SK-N-SH treated with all-trans-retinoic acid at 6 μM for 48 hours (cell line): ENCODE data around the gene PNMA1.

Experiments
- ATAC-seq: fragments of 200-7000 bp; cut with Tn5 transposase; 3 replicates; pipeline ENCODE4 v1.9.1; 2020; ENCODE audit warnings: mild to moderate bottlenecking, moderate library complexity
- ARNTL ChIP-seq: fragments of 450-650 bp; formaldehyde crosslinking; IDR thresholded peaks from 2 replicates; pipeline ENCODE4 v1.5.0; 2020; ENCODE audit warnings: low read depth, mild to moderate bottlenecking, moderate library complexity, borderline replicate concordance
- BACH2 ChIP-seq: fragments of 250-450 bp; sonication (Bioruptor Pico); IDR thresholded peaks from 2 replicates; pipeline ENCODE4 v1.9.0; 2021; ENCODE audit warnings: mild to moderate bottlenecking, borderline replicate concordance
- CSDC2 ChIP-seq: fragments of 250-450 bp; sonication (Bioruptor Pico); IDR thresholded peaks from 2 replicates; pipeline ENCODE4 v1.5.0; 2020; ENCODE audit warnings: mild to moderate bottlenecking, moderate library complexity
- ESRRG ChIP-seq: fragments of 250-450 bp; sonication (Bioruptor Pico); IDR thresholded peaks from 2 replicates; pipeline ENCODE4 v1.6.1; 2021; ENCODE audit warnings: mild to moderate bottlenecking
- GLIS3 ChIP-seq: fragments of 250-450 bp; sonication (Bioruptor Pico); IDR thresholded peaks from 2 replicates; pipeline ENCODE4 v1.5.0; 2020; ENCODE audit warnings: mild to moderate bottlenecking, moderate library complexity
- ISL1 ChIP-seq: fragments of 250-450 bp; sonication (Bioruptor Pico); IDR thresholded peaks from 2 replicates; pipeline ENCODE4 v2.1.2; 2022; ENCODE audit warnings: mild to moderate bottlenecking, moderate library complexity
- OSR1 ChIP-seq: fragments of 250-450 bp; sonication (Bioruptor Pico); IDR thresholded peaks from 2 replicates; pipeline ENCODE4 v1.8.0; 2022; ENCODE audit warnings: moderate library complexity, mild to moderate bottlenecking, inconsistent platforms
- PPARA ChIP-seq: fragments of 250-450 bp; sonication (Bioruptor Pico); IDR thresholded peaks from 2 replicates; pipeline ENCODE4 v1.5.0; 2020; ENCODE audit warnings: mild to moderate bottlenecking, borderline replicate concordance
- RARB ChIP-seq: fragments of 250-450 bp; sonication (Bioruptor Pico); IDR thresholded peaks from 2 replicates; pipeline ENCODE4 v1.8.0; 2021; ENCODE audit warnings: mild to moderate bottlenecking, moderate library complexity
- SNAI2 ChIP-seq: fragments of 250-450 bp; sonication (Bioruptor Pico); IDR thresholded peaks from 2 replicates; pipeline ENCODE4 v1.5.0; 2020; ENCODE audit warnings: mild to moderate bottlenecking, moderate library complexity
- TCF4 ChIP-seq: fragments of 250-450 bp; sonication (Bioruptor Pico); IDR thresholded peaks from 2 replicates; pipeline ENCODE4 v1.8.0; 2021; ENCODE audit warnings: mild to moderate bottlenecking, moderate library complexity, borderline replicate concordance
- TOX ChIP-seq: fragments of 250-450 bp; sonication (Bioruptor Pico); IDR thresholded peaks from 2 replicates; pipeline ENCODE4 v1.8.0; 2021; ENCODE audit warnings: mild to moderate bottlenecking, moderate library complexity, borderline replicate concordance
- TSHZ2 ChIP-seq: fragments of 250-450 bp; sonication (Bioruptor Pico); IDR thresholded peaks from 2 replicates; pipeline ENCODE4 v1.5.0; 2020; ENCODE audit warnings: mild to moderate bottlenecking, moderate library complexity
- ZC3H10 ChIP-seq: fragments of 250-450 bp; sonication (Bioruptor Pico); IDR thresholded peaks from 2 replicates; pipeline ENCODE4 v1.5.1; 2021; ENCODE audit warnings: mild to moderate bottlenecking, moderate library complexity
- ZFP3 ChIP-seq: fragments of 250-450 bp; sonication (Bioruptor Pico); IDR thresholded peaks from 2 replicates; pipeline ENCODE4 v1.5.0; 2020; ENCODE audit warnings: mild to moderate bottlenecking, moderate library complexity
- ZFP30 ChIP-seq: fragments of 450-650 bp; formaldehyde crosslinking; IDR thresholded peaks from 2 replicates; pipeline ENCODE4 v1.5.0; 2022; ENCODE audit warnings: mild to moderate bottlenecking, moderate library complexity
- ZNF565 ChIP-seq: fragments of 450-650 bp; formaldehyde crosslinking; conservative IDR thresholded peaks from 2 replicates; pipeline ENCODE4 v1.5.0; 2020; ENCODE audit warnings: low read depth, mild to moderate bottlenecking, moderate library complexity
- ZNF70 ChIP-seq: fragments of 450-650 bp; formaldehyde crosslinking; IDR thresholded peaks from 2 replicates; pipeline ENCODE4 v1.5.0; 2020; ENCODE audit warnings: mild to moderate bottlenecking, moderate library complexity
- ZNF8 ChIP-seq: fragments of 450-650 bp; formaldehyde crosslinking; IDR thresholded peaks from 2 replicates; pipeline ENCODE4 v1.5.0; 2020; ENCODE audit warnings: mild to moderate bottlenecking, moderate library complexity
- TF ChIP-seq, protein P1 (sequence below): fragments of 250-450 bp; sonication (Bioruptor Pico); IDR thresholded peaks from 2 replicates; pipeline ENCODE4 v1.8.0; 2021; ENCODE audit warnings: low read depth, mild to moderate bottlenecking, moderate library complexity, borderline replicate concordance
- TF ChIP-seq, protein P2 (sequence below): fragments of 250-450 bp; sonication (Bioruptor Pico); IDR thresholded peaks from 2 replicates; pipeline ENCODE4 v1.5.1; 2021; ENCODE audit warnings: mild to moderate bottlenecking, moderate library complexity
- TF ChIP-seq, protein P3 (sequence below): fragments of 250-450 bp; sonication (Bioruptor Pico); IDR thresholded peaks from 2 replicates; pipeline ENCODE4 v1.5.1; 2020; ENCODE audit warnings: low read depth, mild to moderate bottlenecking, moderate library complexity

Gene PNMA1

DNA sequence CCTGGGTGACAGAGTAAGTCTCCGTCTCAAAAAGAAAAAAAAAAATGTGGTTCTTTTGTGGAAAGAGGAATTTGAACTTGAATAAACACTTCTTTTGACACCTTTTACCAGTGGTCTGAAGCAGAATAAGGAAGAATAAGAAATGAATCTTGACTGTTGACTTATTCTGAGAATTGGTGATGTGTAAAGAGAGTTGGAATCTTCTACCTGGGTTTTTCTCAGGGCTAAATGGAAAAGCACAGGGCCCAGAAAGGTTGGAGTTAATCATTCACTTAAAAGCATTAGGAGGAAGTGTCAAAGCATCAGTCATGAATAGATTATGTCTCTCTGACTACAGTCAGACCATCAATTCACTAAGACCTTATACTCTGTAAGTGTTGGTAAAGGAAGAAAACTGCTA lies 13.9 kb downstream of the PNMA1 start (continued):
- TF ChIP-seq ZC3H10 (no peak), CSDC2 (CRISPR knock-in tag) (no peak)

DNA sequence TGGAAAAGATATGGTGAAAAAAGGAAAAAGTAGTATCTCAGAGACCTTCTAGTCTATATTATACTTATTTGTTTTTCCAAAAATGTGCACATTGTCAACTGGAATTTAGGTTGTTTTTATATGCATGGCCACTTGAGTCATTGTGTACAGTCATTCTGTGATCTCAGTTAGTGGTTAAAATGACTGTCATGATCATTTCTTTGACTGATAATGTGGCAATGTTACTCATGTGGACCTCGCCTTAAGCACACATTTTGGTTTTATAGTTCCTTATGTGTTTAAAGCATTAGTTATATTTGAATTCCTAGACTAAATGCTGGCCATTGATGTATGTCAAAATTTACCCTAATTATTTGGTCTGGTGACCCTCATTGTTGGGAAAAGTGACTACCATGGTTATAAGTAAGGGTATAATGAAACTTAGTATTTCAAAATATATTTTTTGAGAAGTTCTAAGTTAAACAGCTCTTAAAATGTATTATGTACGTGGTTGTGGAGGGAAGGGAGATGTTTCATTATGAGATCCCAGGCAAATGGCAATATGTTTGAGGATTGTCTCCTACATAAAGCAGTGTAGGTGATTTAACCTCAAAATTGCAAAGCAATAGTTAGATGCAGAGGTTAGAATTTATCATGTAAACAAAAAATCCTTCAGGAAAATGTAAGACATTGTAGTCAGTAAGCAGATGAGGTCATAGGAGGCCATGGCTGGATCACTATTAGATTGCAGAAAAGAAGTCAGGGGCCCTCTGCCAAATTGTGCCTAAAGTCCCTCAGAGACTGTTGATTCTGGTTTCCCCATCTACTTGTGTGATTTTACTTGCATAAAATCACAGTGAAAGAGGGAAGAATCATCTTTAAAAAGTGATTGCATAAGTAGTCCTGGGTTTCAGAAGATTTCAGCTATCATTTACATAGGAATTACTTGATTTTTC lies 17.5 kb downstream of the PNMA1 start:
- TF ChIP-seq RARB (CRISPR knock-in tag) (no peak), SNAI2 (no peak), GLIS3 (CRISPR knock-in tag) (no peak), TOX (no peak), ZNF565 (CRISPR knock-in tag) (no peak), ZNF8 (CRISPR knock-in tag) (no peak), TCF4 (CRISPR knock-in tag) (no peak), BACH2 (no peak), ISL1 (CRISPR knock-in tag) (no peak), ZNF70 (no peak), PPARA (CRISPR knock-in tag) (no peak), ZFP3 (CRISPR knock-in tag) (no peak), ARNTL (CRISPR knock-in tag) (no peak), ZFP30 (CRISPR knock-in tag) (no peak), OSR1 (CRISPR knock-in tag) (no peak), TSHZ2 (CRISPR knock-in tag) (no peak)
- TF ChIP-seq, protein P1, sequence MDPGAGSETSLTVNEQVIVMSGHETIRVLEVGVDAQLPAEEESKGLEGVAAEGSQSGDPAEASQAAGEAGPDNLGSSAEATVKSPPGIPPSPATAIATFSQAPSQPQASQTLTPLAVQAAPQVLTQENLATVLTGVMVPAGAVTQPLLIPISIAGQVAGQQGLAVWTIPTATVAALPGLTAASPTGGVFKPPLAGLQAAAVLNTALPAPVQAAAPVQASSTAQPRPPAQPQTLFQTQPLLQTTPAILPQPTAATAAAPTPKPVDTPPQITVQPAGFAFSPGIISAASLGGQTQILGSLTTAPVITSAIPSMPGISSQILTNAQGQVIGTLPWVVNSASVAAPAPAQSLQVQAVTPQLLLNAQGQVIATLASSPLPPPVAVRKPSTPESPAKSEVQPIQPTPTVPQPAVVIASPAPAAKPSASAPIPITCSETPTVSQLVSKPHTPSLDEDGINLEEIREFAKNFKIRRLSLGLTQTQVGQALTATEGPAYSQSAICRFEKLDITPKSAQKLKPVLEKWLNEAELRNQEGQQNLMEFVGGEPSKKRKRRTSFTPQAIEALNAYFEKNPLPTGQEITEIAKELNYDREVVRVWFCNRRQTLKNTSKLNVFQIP (CRISPR knock-in tag) = no peak
- TF ChIP-seq, protein P2, sequence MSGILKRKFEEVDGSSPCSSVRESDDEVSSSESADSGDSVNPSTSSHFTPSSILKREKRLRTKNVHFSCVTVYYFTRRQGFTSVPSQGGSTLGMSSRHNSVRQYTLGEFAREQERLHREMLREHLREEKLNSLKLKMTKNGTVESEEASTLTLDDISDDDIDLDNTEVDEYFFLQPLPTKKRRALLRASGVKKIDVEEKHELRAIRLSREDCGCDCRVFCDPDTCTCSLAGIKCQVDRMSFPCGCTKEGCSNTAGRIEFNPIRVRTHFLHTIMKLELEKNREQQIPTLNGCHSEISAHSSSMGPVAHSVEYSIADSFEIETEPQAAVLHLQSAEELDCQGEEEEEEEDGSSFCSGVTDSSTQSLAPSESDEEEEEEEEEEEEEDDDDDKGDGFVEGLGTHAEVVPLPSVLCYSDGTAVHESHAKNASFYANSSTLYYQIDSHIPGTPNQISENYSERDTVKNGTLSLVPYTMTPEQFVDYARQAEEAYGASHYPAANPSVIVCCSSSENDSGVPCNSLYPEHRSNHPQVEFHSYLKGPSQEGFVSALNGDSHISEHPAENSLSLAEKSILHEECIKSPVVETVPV (CRISPR knock-in tag) = no peak
- ATAC-seq = no peak; the same call in 1 of the 3 replicates

- ATAC-seq = no peak
- TF ChIP-seq ISL1 (CRISPR knock-in tag) (no peak), ZNF8 (CRISPR knock-in tag) (no peak), CSDC2 (CRISPR knock-in tag) (no peak), ESRRG (CRISPR knock-in tag) (no peak), ARNTL (CRISPR knock-in tag) (no peak), ZNF70 (no peak)
- TF ChIP-seq, protein P3, sequence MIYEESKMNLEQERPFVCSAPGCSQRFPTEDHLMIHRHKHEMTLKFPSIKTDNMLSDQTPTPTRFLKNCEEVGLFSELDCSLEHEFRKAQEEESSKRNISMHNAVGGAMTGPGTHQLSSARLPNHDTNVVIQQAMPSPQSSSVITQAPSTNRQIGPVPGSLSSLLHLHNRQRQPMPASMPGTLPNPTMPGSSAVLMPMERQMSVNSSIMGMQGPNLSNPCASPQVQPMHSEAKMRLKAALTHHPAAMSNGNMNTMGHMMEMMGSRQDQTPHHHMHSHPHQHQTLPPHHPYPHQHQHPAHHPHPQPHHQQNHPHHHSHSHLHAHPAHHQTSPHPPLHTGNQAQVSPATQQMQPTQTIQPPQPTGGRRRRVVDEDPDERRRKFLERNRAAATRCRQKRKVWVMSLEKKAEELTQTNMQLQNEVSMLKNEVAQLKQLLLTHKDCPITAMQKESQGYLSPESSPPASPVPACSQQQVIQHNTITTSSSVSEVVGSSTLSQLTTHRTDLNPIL = no peak
- TF ChIP-seq, protein P2 (CRISPR knock-in tag) = no peak
- TF ChIP-seq, all 23 proteins: peak for 0
Measured at GRCh38 chr14:73695997-73696396, 18.2 kb downstream of the PNMA1 start.
